SK-N-MC (cell line): ENCODE results near the gene F2RL3.

Source experiments
- EZH2 ChIP-seq: fragments of 200-600 bp; sonication (generic); IDR thresholded peaks from one replicate; pipeline ENCODE4 v1.6.1; 2017; ENCODE audit warnings: antibody characterized with exemption
- FOXP2 ChIP-seq: optimal IDR thresholded peaks from 2 replicates; pipeline ENCODE3; 2011; ENCODE audit warnings: mild to moderate bottlenecking, moderate library complexity; ENCODE audit not compliant: insufficient read depth; ENCODE audit errors: extremely low read length, control extremely low read depth
- POLR2AphosphoS5 ChIP-seq: IDR thresholded peaks from 2 replicates; pipeline ENCODE4 v1.6.1; 2012; ENCODE audit warnings: mild to moderate bottlenecking, low read depth, low read length, borderline replicate concordance

GRCh38 chr19:16862826-16863415, 25.9 kb upstream of the F2RL3 start:
- TF ChIP-seq EZH2 = no peak
- TF ChIP-seq POLR2AphosphoS5 = no peak
- no peak for TF ChIP-seq FOXP2
